Upper lobe of left lung (tissue), 4 donors: Measurements from ENCODE around the gene EPHA5.

Experiments used
- EP300 ChIP-seq, 4 donors: sonication (generic); formaldehyde crosslinking; IDR thresholded peaks; one replicate each; pipeline ENCODE4 v1.5.1; 2017; ENCODE audit warnings: antibody characterized with exemption in 4 of 4, control low read depth in 2 of 4
- POLR2A ChIP-seq, 4 donors: fragments of 450-650 bp; IDR thresholded peaks; one replicate each; pipeline ENCODE4 v1.5.1; 2016 to 2017; ENCODE audit warnings: antibody characterized with exemption in 4 of 4, mild to moderate bottlenecking in 2 of 4
- POLR2AphosphoS5 ChIP-seq, 2 donors: sonication (generic); formaldehyde crosslinking; IDR thresholded peaks; one replicate each; pipeline ENCODE4 v1.5.1; 2017; ENCODE audit warnings: antibody characterized with exemption in 2 of 2
- TF ChIP-seq, protein P1 (sequence below), 6 experiments: fragments of 450-650 bp in 4 of 6; fragments of 200-600 bp in 2 of 6; sonication (generic) in 2 of 6; IDR thresholded peaks; one replicate each; pipeline ENCODE4 v1.5.1; 2016 to 2019; ENCODE audit warnings: antibody characterized with exemption in 6 of 6

DNA sequence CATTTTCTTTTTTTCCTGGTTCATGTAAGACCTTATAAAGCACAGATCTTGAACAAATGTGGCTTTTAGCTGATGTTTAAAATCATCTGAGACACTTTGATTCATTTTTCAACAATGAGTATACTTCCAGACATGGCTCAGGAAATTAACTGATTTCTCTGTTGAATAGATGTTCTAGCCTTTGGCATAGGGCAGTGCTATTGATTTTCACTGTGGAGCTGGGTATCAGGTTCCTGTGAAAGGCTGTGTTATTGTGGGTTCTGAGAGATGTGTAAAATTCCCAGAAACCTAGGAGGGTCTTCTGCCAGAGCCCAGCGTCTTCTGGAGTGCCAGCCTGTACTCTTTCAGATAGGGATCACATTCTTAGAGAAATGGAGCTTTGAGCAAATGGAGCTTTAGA is 278.9 kb downstream of the EPHA5 start:
- TF ChIP-seq, protein P1, sequence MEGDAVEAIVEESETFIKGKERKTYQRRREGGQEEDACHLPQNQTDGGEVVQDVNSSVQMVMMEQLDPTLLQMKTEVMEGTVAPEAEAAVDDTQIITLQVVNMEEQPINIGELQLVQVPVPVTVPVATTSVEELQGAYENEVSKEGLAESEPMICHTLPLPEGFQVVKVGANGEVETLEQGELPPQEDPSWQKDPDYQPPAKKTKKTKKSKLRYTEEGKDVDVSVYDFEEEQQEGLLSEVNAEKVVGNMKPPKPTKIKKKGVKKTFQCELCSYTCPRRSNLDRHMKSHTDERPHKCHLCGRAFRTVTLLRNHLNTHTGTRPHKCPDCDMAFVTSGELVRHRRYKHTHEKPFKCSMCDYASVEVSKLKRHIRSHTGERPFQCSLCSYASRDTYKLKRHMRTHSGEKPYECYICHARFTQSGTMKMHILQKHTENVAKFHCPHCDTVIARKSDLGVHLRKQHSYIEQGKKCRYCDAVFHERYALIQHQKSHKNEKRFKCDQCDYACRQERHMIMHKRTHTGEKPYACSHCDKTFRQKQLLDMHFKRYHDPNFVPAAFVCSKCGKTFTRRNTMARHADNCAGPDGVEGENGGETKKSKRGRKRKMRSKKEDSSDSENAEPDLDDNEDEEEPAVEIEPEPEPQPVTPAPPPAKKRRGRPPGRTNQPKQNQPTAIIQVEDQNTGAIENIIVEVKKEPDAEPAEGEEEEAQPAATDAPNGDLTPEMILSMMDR (IDR thresholded peaks at IDR 0.05), result no peak
- TF ChIP-seq POLR2AphosphoS5 (IDR thresholded peaks at IDR 0.05) (no peak), POLR2A (IDR thresholded peaks at IDR 0.05) (no peak), EP300 (IDR thresholded peaks at IDR 0.05) (no peak)
